Stimulated activated CD4-positive, alpha-beta T cell treated with anti-CD3 and anti-CD28 coated beads, Interleukin-1b, Interleukin-23, amount 100 ng/mL, for 24 hours (primary cell): Measurements from ENCODE around the gene TLE7.

Experiments
- DNase-seq, 4 experiments: peaks; one replicate each; pipeline ENCODE4 v3.0.0-alpha.2; 2020; ENCODE audit warnings: low read depth in 4 of 4, low spot score in 1 of 4

Gene TLE7

GRCh38 chr16:71449020-71449419 lies 7.2 kb upstream of the TLE7 start:
- DNase-seq = no peak

GRCh38 chr16:71448274-71448866 lies 6.5 kb upstream of the TLE7 start:
- no peak for DNase-seq

- DNase-seq = no peak
These were observed 1.9 kb upstream of the TLE7 start for GRCh38 chr16:71443714-71444113.

- peak in 1 of 4 experiments; percentile 21 for DNase-seq
These were observed 355 bp downstream of the TLE7 start for GRCh38 chr16:71441348-71442050.

DNA sequence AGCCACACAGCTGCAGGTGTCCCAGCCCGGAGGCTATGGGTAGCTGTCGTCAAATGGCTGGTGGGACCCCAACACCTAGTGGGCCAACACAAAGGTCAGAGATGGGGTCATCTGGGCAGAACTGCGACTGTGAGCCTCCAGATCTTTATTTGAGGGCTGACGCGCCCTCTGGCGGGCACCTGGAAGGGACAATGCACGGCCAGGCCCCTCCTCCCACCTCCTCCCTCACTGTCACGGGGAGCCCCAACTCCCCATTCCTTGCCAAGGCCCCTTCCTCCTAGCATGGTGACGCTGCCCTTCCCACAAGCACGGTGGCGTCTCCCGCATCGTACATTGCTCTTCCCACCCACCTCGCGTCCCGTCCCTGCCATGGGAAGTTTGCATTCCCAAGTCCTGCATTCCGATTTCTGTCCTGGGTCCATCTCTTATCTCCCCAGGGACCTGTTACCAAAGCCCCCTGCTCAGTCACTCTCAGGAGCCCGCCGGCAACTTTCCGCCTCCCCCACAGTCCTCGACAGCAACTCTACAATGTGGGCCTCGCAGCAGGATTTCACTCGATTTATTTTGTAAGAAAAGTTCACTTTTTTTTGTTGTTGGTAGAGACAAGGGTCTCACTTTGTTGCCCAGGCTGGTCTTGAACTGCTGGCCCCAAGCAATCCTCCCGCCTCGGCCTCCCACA lies 1.0 kb downstream of the TLE7 start:
- no peak for DNase-seq

- no peak for DNase-seq
These were observed 2.3 kb downstream of the TLE7 start for GRCh38 chr16:71439523-71439922.

- no peak for DNase-seq
These were observed 5.4 kb downstream of the TLE7 start for GRCh38 chr16:71436473-71436872.

DNA sequence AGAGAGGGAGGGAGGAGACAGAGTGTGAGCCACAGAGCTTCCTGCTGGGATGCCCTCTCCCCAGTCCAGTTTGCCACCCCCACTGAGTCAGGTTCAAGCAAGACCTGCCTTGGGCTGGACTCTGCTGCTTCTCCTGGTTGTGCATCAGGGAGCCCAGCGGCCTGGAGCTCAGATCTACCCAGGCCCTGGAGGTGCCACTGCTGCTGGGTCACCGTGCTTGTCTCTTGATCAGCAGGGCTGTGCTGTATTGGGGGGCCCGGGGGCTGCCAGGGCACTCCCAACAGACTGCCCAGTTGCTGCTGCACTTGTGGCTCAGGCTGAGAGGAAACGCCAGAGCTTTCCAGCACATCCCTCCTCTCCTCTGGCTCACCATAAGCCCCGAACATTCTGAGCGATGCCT lies 8.9 kb downstream of the TLE7 start:
- DNase-seq = no peak

- DNase-seq = no peak
These were observed 9.9 kb downstream of the TLE7 start for GRCh38 chr16:71431991-71432390.

- DNase-seq = no peak
These were observed 10.7 kb downstream of the TLE7 start for GRCh38 chr16:71431176-71431575.

GRCh38 chr16:71430744-71431143 lies 11.1 kb downstream of the TLE7 start:
- no peak for DNase-seq

DNA sequence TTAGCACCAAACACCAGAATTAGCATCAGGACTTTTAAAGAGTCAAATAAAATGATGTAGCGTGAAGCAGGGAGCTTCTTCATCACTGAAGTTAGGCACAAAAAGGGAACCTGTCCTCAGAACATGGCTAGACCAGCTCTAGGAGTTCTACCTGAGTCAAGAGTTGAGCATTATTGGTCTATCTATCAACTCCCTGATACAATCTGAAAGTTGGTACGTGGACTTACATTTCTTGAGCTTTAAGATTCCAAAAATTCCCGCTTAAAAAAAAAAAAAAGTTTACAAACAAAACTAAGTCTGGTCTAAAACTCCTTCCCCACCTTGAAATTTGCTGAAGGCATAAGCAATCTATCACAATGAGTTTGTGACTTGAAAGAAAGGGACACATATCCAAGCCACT lies 12.3 kb downstream of the TLE7 start:
- DNase-seq = no peak

- no peak for DNase-seq
These were observed 13.0 kb downstream of the TLE7 start for GRCh38 chr16:71428883-71429282.

- no peak for DNase-seq
These were observed 13.5 kb downstream of the TLE7 start for GRCh38 chr16:71428385-71428784.

- no peak for DNase-seq
These were observed 14.8 kb downstream of the TLE7 start for GRCh38 chr16:71426880-71427615.

DNA sequence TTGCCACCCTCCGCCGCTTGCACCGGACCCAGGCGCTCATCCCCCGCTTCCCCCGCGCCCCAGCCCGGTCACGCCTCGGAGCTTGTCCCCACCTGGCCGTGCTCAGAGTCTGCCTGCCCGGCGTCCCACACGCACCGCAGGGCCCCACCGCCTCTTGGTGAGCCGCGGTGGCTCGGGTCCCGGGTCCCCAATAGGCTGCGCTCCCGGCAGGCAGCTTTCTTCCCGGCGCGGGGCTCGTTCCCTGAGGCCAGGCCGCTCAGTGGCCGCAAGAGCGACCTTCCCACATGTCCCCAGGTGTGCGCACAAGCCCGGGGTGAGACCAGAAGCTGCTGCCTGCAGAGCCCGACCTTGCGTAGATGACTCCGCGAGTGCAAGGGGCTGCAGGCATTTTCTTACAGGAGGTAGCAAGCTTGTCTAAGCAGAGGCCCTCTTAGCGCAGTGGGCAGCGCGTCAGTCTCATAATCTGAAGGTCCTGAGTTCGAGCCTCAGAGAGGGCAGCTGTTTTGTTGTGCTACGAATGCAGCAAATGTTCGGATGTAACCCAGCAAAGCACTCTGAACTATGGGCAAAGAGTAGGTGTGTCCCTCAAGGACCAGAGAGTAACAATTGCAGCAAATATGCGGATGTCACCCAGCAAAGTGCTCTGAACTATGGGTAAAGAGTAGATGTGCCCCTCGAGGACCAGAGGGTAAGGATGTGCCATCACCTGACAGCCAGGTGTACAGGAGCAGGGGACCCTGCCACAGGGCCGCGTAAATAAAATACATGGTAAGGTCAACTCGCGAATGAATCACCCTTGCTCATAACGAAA lies 15.6 kb downstream of the TLE7 start:
- peak in 1 of 4 experiments; percentile 28 for DNase-seq

DNA sequence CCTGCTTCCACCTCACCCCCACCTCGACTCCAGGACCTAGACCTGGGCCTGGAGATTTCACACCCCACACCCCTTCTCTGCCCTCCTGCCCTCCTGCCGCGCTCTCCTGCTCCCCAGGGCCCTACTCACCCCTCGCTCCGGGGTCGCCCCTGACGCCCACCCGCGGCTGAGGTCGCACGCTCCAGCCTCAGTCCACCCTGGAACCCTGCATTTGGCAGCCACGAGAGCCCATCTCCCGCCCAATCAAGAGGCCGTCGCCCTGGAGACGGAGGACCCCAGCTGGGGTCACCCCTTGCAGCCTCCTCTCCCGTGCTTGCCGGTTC lies 16.1 kb downstream of the TLE7 start:
- no peak for DNase-seq

DNA sequence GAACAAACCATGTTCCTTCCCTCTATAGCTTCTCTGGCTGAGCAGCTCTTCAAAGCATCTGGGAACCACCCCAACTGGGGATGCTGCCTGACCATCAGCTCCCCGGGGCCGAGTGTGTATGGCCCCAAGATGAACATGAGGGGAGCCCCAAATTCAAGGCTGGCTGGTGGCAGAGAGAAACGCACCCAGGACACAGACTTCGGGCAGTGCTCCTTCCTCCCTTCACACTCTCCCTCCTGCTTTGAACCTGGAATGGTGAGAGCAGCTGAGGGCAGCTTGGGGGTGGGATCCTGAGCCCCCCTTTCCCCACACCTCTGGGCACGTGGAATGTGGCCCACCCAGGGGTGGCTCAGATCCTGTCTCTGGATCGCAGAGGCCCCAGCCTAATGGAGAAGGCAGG lies 17.2 kb downstream of the TLE7 start:
- DNase-seq = no peak

DNA sequence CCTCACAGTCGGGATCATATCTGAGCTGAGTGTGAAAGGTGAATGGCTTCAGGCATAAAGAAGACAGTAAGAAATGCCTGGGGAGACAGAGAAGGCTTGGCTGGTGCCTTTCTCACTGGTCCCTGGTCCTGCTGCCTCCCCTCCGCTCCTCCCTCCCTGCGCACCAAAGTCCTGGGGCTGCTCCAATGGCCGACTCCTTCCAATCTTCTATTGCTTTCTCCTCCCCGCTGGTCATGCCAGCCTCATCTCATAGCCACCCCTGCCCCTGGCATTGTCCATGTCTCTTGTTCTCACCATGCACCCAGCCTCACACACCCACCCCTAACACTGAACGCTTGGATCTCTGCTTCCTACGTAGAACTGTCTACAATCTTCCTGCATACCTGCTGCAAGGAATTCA lies 18.0 kb downstream of the TLE7 start:
- no peak for DNase-seq

DNA sequence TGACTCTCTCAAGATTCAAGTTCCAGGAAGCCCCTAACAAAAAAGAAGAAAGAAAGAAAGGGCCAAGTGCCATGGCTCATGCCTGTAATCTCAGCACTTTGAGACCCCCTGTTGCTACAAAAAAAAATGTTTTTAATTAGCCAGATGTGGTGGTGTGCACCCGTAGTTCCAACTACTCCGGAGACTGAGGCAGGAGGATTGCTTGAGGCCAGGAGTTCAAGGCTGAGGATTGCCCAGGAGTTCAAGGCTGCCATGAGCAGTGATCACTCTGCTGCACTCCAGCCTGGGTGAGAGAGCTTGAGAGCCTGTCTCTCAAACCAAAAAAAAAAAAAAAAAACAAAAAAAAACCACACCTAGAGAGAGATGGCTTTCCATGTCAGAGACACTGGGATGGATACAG lies 18.8 kb downstream of the TLE7 start:
- DNase-seq = no peak

- DNase-seq = no peak
These were observed 19.9 kb downstream of the TLE7 start for GRCh38 chr16:71421911-71422310.
